Lower lobe of right lung (tissue), 2 donors: Measurements from ENCODE around the gene PSMD2. TPM values are rescaled to one million over a fixed set of nuclear protein-coding genes. Genes with fewer than 3 reads are reported as not detected.
"Not testable (repeated sequence)": the region's sequence is repeated elsewhere in the genome, so short reads cannot be mapped to it uniquely, and the experiment has no call there.

Source experiments
- ATAC-seq, 2 donors: fragments of 200-7000 bp; cut with Tn5 transposase; one replicate each; pipeline ENCODE4 v1.9.1; 2020 to 2022; ENCODE audit warnings: mild to moderate bottlenecking in 2 of 2, moderate library complexity in 2 of 2
- DNase-seq: peaks from one replicate; pipeline ENCODE4 v3.0.0-alpha.2; 2020
- H3K27ac ChIP-seq: fragments of 200-600 bp; one replicate; pipeline ENCODE4 v1.8.0; 2022
- H3K27me3 ChIP-seq: fragments of 200-600 bp; one replicate; pipeline ENCODE4 v1.8.0; 2022; ENCODE audit warnings: low read depth
- H3K36me3 ChIP-seq: fragments of 200-600 bp; one replicate; pipeline ENCODE4 v1.8.0; 2022; ENCODE audit warnings: mild to moderate bottlenecking
- H3K4me1 ChIP-seq: fragments of 200-600 bp; one replicate; pipeline ENCODE4 v1.8.0; 2022
- H3K4me3 ChIP-seq: fragments of 200-600 bp; one replicate; pipeline ENCODE4 v1.8.0; 2022; ENCODE audit warnings: mild to moderate bottlenecking
- H3K9me3 ChIP-seq: fragments of 200-600 bp; one replicate; pipeline ENCODE4 v1.8.0; 2022
- CTCF ChIP-seq: fragments of 200-600 bp; IDR thresholded peaks from one replicate; pipeline ENCODE4 v1.8.0; 2022; ENCODE audit warnings: antibody characterized with exemption, mild to moderate bottlenecking
- intact Hi-C: fragments of 100-400 bp; cut with DNase I; formaldehyde crosslinking; loops from one replicate; pipeline ENCODE4 v1.11.0; 2022
- total RNA-seq: library from RNA; stranded (reverse); fragmentation: NEBNext Ultra II Directional; extraction: Animal tissue kit (Norgen Biotek cat#: 25700); gene quantifications from one replicate; pipeline ENCODE4 v1.2.1, GENCODE V29; 2021
- donor health status: DM: no; HTN: yes; CAD: no; lungs with severe emphysema.

The PSMD2 gene
- total RNA-seq, 1 donor from 2014 or later, result 135 TPM

DNA sequence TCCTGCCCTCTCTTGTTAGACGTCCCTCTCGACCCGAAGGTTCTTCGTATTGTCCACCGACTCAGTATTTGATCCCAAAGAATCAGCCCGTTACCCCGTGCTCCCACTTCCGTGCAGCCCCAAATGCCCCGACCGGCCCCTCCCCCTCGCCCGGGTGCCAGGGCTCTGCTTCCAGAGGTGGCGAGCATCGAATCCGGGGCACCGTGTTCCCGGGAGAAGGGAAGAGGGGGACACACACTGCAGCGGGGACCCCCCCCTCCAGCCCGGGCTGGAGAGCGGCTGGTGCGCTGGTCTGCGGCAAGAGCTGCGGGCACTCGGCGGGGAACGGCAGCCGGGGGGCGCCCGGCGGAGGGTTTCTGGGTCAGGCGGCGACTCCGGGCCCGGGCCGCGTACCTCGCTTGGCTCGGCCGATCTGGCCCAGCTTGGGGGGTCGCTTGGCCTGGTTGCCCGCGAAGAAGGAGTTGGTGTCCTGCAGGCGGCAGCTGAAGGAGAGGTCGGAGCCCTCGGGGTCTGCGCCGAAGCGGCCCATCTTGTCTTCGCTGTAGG lies 38.2 kb upstream of the PSMD2 start:
- H3K9me3 ChIP-seq, result no peaks in the 10 kb centered on the region
- H3K27ac ChIP-seq, result no peak overlapping the region
- DNase-seq (no peak), ATAC-seq (no peak)
- H3K4me3 ChIP-seq, result peak overlapping the region; percentile 59
- H3K27me3 ChIP-seq, result peaks cover 62% of the 10 kb centered on the region
- H3K36me3 ChIP-seq, result no peaks in the 10 kb centered on the region
- intact Hi-C loops, result no loop called here
- peaks cover 23% of the 10 kb centered on the region for H3K4me1 ChIP-seq
- no peak for TF ChIP-seq CTCF

DNA sequence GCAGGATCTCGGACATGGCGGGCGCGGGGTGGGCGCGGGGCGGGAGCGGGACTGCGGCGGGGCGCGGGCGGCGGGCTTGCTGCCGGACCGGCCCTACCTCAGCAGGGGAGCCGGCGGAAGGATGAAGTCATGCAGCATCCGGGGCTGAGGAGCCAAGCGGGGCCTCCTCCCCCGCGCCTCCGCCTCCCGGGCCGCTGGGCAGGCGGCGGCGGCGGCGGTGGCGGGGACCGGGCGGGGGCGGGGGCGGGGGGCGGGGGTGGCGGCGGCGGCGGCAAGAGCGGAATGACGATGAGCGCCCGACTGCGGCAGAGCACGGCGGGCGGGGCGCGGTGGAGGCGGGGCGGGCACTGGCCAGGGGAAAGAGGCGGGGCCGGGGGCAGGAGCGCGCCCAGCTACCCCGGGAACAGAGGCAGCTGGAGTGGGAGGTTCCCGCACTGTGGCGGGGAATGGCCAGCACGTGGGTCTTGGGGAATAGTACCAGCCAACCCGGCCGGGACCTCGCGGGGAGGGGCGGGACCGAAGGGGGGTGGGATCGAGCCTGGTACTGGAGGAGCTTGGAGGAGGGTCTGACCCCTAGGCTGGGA lies 37.7 kb upstream of the PSMD2 start, which contains the start of gene CAMK2N2:
TSS of gene CAMK2N2 (minus strand) at position 284 of the 584 bp plus-strand sequence. CDS start at position 16, 268 bp downstream.
- TF ChIP-seq CTCF, result no peak
- DNase-seq, result peak; percentile 61
- Histone ChIP-seq H3K9me3 (no peaks in the 10 kb centered on the region), H3K4me3 (peak within 1 kb of the TSS; percentile 59), H3K36me3 (no peaks in the 10 kb centered on the region), H3K27ac (no peak within 1 kb of the TSS), H3K27me3 (peaks cover 67% of the 10 kb centered on the region), H3K4me1 (peaks cover 23% of the 10 kb centered on the region)
- ATAC-seq, result peak; percentile 69 to 77
- intact Hi-C loops, result no loop called here

DNA sequence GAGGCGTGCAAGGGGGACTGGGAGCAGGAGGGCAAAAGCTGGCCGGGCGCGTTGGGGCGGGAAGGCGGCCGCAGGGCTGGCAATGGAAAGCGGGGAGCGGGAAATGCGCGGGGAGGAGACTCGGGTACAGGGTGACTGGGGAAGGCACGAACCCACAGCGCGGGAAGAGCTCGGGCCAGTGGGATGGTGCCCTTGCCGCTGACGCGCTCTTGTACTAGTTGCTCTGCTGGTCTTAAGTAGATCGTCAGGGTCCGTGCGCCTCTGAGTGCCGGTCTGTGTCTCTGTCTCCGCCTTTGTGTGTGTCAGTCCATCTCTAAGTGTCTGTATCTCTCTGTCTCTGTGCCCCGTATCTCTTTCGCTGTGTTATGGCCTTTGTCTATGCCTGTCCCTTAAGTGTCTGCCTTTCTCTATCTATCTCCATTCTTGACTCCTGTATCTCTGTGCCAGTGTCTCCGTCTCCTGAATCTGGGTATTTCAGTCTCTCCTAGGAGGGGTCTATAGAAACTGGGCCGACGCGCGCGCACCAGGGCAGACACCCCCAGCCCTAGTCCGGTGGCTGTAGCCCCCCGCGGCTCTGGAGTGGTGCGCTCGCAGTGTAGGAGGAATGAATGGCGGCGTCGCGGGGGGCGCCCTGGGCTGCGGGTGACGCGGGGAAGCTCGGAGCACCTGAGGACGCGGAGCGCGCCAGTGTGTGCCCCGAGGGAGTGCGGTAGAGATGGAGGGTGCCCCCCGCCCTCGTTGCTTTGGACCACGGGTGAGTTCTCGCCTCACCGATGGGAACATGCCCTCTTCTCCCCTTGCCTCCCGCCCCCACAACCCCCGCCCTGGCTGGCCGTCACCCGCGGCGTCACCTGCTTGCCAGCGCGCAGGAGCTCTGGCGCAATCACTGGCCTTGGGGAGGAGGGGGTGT lies 36.9 kb upstream of the PSMD2 start:
- ATAC-seq (peak in 1 of 2 donors; percentile 29), DNase-seq (no peak)
- no peak for TF ChIP-seq CTCF
- H3K36me3 ChIP-seq, result no peaks in the 10 kb centered on the region
- H3K27ac ChIP-seq, result no peak overlapping the region
- intact Hi-C loops, result no loop called here
- H3K4me1 ChIP-seq, result peaks cover 23% of the 10 kb centered on the region
- no peaks in the 10 kb centered on the region for H3K9me3 ChIP-seq
- peaks cover 67% of the 10 kb centered on the region for H3K27me3 ChIP-seq
- peak overlapping the region; percentile 59 for H3K4me3 ChIP-seq

DNA sequence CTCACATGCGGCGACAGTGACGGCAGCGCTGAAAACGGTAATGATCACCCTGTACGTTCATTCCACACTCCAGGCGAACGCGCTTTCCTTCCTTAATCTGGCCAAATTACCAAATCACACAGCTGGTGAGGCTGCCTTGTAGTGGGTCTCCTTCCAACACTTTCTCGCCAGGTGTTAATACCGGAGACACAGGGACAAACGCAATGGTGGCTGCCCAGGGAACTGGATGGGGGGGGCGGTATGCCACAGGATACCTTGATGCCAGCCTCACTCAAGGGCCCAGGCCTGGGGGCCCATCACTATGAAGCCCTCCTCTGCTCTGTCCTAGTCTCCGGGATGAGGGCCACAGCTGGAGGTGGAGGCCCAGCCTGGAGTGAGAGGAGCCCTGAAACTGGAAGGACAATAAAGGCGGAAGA lies 36.3 kb upstream of the PSMD2 start:
- H3K9me3 ChIP-seq, result no peaks in the 10 kb centered on the region
- H3K4me3 ChIP-seq, result no peak overlapping the region
- intact Hi-C loops, result no loop called here
- ATAC-seq, result no peak
- H3K4me1 ChIP-seq, result peaks cover 23% of the 10 kb centered on the region
- H3K36me3 ChIP-seq, result no peaks in the 10 kb centered on the region
- peaks cover 67% of the 10 kb centered on the region for H3K27me3 ChIP-seq
- H3K27ac ChIP-seq, result no peak overlapping the region
- DNase-seq, result no peak
- TF ChIP-seq CTCF, result no peak

GRCh38 chr3:184267249-184267648 lies 31.8 kb upstream of the PSMD2 start:
- H3K4me3 ChIP-seq, intact Hi-C loops: not testable (repeated sequence)
- H3K27me3 ChIP-seq, result peaks cover 54% of the 10 kb centered on the region

DNA sequence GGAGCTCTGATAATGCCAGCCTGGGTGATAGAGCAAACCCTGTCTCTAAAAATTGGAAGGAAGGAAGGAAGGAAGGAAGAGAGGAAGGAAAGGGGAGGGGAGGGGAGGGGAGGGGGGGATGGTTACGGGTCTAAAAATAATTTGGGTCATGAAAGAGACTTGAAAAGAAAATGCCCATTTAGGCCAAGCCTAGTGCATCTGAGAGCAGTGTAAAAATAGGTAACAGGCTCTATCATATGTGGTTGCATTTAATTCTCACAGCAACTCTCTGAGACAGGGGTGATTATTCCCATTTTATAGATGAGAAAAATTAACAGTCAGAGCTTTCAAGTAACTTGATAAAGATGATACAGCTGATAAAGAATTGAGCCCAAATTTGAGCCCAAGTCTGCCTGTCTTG lies 26.8 kb upstream of the PSMD2 start:
- no peak for TF ChIP-seq CTCF
- intact Hi-C loops, result no loop called here
- Histone ChIP-seq H3K9me3 (no peaks in the 10 kb centered on the region), H3K4me1 (no peaks in the 10 kb centered on the region), H3K27ac (no peak overlapping the region), H3K27me3 (peaks cover 50% of the 10 kb centered on the region), H3K36me3 (no peaks in the 10 kb centered on the region), H3K4me3 (no peak overlapping the region)
- DNase-seq (no peak), ATAC-seq (no peak)

More at GRCh38 chr3:184267249-184267648, 31.8 kb upstream of the PSMD2 start:
- not testable (repeated sequence) for H3K27ac ChIP-seq, H3K9me3 ChIP-seq, ATAC-seq, DNase-seq, H3K4me1 ChIP-seq, H3K36me3 ChIP-seq
